ENCODE measurements around the gene SPINT1.

The SPINT1 gene

DNA sequence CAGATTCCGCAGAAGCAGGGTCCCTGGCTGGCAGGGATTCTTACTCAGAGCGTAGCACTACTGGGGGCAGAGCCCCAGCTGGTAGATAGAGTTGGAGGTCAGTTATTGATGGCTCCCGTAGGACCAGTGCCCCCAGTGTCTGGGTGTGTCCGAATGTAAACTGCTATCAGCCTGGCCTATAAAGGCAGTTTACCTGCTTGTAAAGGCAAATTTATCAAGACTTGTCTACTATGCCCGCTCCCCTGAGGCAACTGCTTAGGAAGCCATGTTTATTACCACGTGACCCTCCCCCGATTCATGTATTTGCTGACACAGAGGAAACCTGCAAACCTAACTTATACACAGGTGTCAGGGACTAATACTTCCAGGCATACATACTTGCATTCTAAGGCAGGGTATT is 14.7 kb upstream of the SPINT1 start:
- DNase-seq = no peak

DNA sequence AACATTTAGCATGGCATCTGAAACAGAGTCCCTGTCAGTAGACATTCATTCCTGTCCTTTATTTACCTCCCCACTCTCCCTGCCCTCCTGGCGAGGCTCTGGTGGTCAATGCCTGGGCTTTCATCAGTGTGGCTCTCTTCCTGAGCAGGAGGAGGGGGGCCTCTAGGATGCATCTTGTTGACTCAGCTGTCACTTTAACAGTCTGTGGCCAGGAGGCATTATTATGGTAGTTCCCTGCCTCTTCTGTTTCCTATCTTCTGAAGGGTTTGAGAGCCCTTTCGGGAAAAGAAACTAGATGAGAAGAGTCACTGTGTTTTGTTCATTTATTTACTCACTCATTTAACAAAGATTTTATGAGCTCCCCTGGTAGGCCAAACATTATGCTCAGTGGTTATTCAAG is 13.0 kb upstream of the SPINT1 start:
- DNase-seq = no peak

DNA sequence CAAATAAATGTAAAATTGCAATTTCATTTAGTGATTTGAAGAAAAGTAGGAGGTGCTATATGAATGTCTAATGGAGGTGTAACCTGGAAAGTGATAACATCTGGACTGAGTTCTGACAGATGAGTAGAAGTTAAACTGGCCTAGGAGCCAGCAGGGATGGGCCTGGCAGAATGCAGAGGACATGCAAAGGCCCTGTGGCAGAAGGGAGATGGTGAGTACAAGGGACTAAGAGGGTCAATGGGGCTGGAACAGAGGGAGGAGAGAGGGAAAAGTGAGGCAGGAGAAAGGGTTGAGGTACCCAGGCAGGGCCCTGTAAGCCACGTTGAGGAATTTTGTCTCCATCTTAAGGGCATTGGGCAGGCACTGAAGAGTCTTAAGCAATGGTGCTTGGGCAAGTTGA is 12.0 kb upstream of the SPINT1 start:
- no peak for DNase-seq

DNA sequence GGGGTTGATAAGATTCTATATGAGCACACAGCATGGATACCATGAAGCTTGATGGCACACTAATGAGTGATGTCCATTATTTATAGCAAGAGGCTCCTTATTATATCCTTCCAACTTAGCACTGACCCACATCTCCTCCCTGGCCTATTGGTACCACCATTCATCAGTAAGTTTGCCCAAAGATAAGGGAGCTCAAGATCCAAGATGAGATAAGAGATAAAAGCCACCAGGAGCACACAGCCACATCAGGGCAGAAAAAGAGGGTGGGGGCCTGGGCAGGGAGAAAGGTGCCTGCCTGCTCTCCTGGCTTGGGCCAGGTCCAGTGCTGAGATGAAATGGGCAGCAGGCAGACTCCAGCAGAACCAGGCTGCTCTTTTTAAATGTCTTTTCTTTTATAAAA is 10.9 kb upstream of the SPINT1 start:
- no peak for DNase-seq

DNA sequence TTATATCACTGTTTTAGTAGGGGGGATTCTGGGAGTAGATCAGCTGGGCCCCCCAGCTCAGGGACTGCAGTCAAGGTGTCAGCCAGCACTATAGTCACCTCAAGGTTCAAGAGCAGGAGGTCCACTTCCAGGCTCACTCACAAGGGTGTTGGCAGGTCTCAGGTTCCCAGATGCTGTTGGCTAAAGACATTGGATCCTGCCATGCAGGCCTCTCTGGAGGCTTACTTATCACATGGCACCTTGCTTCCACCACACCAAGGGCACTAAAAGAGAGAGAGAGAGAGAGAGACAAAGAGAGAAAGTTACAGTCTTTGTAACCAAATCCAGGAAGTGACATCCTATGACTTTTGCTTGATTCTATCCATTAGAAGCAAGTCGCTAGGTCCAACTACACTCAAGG is 7.8 kb upstream of the SPINT1 start:
- DNase-seq = no peak

DNA sequence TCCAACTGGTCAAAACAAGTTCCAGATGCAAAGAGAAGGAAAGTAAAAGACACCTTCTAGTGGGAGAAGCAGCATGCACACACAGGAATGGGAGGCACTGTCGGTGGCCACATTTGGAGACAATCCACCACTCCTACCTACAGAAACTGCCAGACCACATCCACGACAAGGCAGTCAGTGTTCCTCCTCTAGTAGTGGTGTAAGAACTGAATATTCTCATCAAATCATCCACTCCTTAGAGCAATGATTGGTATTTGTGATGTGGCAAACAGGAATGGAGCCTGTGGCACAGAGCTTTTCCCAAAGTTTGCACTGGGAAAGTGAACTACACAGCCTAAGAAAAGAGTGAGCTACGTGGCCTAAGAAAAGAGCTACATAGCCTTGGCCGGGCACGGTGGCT is 5.1 kb upstream of the SPINT1 start:
- DNase-seq = no peak

DNA sequence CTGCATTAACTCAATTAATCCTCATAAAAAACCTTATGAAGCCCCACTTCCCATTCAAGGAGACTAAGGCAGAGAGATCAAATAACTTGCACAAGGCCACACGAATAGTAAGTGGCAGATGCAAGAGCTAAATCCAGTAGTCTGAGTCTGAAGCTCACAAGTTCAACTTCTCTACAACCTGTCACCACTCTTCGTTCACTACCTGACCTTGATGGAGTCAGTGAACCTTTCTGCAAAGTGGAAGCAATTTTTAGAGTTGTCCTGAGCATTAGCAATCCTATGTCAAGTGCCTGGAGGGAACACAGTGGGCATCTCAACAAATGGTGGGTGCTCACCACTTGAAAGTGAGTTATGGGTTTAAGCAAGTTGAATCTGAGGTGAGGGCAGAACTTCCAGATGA is 2.1 kb upstream of the SPINT1 start:
- no peak for DNase-seq

DNA sequence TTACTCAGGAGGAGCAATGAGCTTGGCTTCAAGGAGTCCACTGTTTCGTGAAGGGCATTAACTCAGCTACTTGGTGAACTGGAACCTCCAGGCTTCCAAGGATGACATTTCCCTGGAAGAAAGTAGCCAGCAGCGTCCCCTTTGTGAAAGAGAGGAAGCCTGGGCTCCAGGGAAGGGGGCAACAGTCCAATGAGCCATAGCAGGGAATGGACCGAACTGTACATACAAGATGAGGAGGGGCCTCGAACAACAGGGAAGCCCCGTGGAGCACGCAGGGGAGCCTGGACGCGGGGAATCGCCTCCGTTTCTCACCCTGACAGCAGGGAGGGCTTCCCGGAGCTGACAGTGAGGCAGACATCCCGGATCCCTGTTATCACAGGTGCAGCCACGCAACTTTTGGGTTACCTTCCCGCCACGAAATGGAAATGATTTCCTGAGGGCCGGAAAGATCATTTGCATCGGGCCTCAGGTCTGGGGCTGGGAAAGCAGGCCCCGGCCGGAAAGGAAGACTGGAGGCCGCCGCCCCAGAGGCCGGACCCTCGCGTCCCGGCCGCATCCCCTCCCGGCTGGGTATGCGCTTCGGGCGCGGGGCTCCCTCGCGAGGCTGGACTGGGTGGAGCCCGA is 475 bp upstream of the SPINT1 start:
- DNase-seq = no peak

DNA sequence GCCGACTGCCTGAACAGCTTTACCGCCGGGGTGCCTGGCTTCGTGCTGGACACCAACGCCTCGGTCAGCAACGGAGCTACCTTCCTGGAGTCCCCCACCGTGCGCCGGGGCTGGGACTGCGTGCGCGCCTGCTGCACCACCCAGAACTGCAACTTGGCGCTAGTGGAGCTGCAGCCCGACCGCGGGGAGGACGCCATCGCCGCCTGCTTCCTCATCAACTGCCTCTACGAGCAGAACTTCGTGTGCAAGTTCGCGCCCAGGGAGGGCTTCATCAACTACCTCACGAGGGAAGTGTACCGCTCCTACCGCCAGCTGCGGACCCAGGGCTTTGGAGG is 815 bp downstream of the SPINT1 start:
- DNase-seq = peak; percentile 31 to 41

DNA sequence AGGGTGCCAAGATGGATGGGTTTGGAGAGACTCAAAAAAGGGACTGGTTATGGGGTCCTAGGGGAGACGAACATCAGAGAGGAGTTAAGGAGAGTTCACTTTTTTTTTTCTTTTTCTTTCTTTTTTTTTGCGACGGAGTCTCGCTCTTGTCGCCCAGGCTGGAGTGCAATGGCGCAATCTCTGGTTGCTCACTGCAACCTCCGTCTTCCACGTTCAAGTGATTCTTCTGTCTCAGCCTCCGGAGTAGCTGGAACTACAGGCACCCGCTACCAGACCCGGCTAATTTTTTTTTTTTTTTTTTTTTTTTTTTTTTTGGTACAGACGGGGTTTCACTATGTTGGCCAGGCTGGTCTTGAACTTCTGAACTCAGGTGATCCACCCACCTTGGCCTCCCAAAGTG is 1.2 kb downstream of the SPINT1 start:
- DNase-seq = peak in 1 of 2 donors; percentile 27

DNA sequence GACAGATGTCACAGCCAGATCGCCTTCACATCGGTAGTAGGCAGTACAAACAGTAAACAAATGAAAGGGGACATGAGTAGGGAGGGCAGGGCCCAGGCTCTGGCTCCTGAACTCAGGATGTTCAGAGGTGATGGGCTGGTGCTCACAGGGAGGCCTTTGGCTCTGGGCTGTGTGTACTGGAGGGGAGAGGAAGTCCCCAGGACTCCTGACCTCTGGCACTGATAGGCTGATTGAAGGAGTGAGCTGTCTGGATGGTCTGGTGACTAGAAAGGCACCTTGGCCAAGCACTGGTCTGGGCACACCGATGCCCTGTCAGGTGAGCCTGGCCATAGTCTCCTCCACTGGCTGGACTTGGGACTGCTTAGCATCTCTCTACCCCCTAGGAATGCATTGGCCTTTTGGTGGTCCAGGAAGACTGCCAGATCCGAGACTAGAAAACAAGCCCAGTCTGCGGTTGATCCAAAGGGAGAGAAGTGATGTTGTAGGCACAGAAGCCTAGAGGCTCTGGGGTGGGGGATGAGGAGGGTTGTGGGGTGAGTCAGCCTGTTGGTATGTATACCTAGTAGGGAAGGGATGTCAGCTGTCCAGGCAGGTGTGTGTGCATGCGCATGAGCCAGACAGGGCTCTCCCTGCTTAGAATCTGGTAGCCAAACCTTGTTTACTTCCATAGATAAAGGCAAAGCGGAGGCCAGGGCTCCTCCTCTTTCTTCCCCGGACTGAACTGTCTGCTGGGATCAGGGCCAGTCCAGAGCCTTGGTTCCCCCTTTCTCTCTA is 1.9 kb downstream of the SPINT1 start:
- DNase-seq = peak in 1 of 2 donors; percentile 25

DNA sequence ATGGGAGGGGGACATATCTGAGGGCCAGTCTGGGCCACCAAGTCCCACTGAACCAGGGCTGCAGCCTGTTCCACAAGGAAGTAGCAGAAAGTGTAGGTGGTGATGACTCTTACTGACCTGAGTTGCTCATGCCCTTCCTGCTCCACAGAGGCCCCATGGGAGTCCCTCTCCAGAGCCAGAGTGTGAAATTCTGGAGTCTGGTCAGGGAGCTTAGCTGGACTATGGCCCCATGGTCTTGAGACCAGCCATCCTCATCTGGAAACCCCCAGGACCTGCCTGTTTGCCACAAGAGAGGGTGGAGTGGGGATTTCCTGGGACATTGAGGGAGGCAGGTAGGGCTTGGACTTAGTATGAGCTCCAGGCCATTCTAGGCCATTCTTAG is 3.0 kb downstream of the SPINT1 start:
- peak; percentile 56 to 97 for DNase-seq

DNA sequence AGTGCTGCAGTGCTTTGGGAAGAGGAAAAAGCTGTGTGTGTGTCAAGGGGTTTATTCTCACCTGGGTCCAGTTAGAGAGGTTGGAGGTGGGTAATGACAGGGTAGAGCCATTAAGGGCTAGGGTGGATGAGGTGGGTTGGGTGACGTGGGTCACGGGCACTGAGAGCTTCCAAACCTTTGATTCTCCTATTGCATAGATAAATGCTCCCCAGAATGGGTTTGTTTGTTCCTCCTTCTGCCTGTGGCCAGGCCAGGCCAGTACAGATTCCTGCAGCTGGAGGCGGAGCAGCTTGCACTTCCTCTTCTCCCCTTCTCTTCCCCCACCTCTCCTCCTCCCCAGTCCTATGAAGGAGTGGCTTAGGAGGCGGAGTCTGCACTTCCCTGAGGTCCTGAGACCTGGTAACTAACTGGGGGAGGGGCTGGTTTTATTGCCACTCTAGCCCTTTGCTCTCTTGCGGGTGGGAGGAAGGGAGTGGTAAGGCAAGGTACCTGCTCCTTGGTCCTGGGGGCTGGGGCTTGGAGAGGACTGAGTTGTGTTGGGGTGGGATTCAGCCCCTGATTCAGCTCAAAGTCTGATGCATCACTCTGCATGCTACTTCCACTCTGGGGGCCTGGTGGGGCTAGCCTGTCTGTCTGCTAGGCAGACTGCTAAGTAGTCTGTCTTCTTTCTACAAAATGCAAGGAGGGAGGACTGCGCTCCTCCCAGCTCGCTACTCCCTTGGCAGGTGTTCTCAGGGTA is 3.5 kb downstream of the SPINT1 start:
- peak; percentile 87 to 91 for DNase-seq

DNA sequence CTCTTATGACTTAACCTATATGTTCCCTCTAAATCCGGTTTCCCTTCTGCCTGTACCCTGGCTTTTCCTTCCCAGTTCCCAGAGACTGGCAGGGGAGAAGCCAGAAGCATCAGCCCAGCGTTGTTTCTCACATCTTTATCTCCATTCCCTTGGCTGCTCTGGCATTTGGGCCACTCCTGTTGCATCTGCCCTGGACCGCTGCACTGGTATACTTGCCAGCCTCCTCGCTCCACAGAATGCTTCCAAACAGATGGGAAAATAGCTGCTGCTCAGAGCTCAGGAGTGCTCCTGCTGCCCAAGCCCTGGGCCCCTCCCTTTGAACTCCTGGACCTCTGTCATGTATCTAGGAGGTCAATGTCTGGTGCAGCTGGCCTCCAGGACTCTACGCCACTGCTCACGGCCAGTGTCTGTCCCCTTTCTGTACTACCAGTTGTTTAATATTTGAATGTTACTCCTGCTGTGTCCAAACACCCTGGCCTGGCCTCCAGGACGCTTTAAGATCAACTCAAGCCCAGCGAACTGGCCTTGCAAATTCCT is 6.8 kb downstream of the SPINT1 start:
- no peak for DNase-seq

DNA sequence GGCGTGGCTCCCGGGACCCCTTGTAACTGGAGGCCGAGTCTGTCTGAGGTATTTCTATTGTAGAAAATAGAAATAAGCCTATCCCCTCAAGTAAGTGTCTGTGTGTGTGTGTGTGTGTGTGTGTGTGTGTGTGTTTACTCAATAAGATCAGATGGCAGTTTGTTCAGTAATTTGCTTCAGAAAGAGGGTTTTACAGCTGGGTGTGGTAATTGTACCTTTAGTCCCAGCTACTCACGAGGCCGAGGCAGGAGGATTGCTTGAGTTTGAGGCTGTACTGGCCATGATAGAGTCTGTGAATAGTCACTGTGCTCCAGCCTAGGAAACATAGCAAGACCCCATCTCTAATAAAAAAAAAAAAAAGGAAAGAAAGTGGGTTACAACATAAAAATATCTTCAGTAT is 8.7 kb downstream of the SPINT1 start:
- no peak for DNase-seq

DNA sequence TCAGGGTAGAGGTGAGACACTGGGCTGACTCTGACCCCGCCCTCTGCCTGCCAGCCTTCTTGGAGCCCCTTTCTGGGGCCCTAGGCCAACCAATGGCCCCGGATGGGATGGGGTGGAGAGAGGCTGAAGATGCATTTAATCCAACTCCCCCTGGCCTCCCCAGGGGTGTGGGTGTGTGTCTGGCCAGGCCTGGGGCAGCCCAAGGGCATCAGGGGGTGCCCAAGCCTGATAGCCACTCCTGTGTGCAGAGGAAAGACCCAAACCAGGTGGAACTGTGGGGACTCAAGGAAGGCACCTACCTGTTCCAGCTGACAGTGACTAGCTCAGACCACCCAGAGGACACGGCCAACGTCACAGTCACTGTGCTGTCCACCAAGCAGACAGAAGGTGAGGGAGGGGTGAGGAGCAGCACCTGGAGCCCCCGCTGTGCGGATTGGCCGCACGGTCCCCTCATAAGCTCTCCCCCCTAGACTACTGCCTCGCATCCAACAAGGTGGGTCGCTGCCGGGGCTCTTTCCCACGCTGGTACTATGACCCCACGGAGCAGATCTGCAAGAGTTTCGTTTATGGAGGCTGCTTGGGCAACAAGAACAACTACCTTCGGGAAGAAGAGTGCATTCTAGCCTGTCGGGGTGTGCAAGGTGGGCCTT is 9.5 kb downstream of the SPINT1 start:
- no peak for DNase-seq

DNA sequence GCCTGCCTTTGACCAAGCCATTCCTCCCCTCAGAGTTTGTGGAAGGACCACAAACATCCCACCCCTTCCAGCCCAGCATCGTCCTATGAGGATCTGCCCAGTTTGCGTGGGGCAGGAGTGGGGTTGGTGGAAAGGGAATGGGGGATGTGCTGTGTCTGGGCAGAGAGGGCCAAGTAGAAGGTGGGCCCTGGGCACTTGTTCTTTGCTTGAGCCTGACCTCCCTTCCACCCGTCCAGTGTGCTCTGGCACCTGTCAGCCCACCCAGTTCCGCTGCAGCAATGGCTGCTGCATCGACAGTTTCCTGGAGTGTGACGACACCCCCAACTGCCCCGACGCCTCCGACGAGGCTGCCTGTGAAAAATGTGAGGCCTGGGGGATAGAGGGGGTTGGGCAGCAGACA is 10.3 kb downstream of the SPINT1 start:
- no peak for DNase-seq

DNA sequence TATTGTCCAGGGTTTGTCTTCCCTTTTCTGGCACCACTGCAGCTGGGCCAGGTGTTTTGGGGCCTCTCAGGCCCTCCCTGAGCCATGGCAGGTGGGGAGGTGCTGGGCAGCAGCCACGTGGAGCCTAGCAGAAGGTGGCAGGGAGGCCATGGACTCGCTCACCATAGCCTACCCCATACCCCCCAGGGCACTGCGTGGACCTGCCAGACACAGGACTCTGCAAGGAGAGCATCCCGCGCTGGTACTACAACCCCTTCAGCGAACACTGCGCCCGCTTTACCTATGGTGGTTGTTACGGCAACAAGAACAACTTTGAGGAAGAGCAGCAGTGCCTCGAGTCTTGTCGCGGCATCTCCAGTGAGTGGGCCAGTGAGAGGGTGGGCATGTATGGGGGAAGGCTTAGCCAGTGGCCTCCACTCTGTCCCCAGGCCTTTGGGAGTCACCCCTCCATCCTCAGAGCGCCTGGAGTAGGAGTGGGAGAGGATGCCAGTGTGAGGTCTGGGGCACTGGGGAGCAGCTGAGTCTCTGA is 11.9 kb downstream of the SPINT1 start:
- DNase-seq = no peak

DNA sequence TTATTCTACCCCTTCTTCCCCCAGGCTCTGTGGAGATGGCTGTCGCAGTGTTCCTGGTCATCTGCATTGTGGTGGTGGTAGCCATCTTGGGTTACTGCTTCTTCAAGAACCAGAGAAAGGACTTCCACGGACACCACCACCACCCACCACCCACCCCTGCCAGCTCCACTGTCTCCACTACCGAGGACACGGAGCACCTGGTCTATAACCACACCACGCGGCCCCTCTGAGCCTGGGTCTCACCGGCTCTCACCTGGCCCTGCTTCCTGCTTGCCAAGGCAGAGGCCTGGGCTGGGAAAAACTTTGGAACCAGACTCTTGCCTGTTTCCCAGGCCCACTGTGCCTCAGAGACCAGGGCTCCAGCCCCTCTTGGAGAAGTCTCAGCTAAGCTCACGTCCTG is 12.9 kb downstream of the SPINT1 start:
- DNase-seq = no peak

DNA sequence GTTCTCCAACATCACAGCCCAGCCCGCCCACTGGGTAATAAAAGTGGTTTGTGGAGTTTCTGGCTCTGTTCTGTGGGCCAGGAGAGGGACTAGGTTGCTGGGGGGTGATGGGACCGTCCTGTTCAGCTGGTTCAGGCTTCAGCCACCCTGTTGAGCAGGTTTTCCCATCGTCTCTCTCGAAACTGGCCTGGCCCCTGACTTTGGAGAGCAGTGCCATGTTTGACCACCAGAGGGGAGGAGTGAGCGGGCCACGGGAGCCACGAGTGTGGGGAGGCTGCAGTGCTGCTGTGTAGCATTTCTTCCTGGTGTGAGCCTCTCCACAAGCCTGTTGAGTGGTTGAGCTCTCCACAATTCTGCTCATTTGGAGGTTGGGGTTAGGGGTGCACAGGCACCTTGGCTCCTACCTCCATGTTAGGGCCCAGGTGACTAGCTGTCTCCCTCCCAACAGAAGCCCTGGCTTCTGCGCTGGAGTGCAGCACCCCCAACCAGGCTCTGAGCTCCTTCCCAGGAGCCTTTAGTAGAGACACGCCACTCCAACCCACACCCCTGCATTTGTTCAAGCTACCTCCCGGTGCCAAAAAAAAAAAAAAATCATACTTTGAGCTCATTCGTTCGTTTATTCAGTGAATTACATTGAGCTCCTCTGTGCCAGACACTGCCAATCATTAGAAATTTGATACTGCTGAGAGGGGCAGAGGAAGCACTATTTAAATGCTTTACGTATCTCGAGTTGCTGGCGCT is 13.9 kb downstream of the SPINT1 start:
- peak; percentile 51 to 92 for DNase-seq

DNA sequence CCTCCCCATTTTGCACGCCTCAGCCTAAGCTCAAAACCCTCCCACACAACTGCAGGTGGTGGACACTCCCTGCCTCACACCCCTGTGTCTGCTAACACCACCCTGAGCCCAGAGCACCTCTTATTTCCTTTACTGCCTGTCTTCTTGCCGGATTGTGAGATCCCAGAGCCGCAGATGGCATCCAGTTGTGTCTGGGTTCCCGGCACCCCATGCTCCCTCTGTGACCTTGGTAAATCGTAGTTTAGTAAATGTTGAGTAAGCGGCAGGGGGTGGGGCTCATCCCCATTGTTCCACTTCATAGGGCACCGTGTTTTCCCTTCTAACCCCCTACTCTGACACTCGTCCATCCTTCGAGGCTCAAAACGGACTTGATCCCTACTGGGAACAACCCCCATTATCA is 14.9 kb downstream of the SPINT1 start:
- DNase-seq = no peak

DNA sequence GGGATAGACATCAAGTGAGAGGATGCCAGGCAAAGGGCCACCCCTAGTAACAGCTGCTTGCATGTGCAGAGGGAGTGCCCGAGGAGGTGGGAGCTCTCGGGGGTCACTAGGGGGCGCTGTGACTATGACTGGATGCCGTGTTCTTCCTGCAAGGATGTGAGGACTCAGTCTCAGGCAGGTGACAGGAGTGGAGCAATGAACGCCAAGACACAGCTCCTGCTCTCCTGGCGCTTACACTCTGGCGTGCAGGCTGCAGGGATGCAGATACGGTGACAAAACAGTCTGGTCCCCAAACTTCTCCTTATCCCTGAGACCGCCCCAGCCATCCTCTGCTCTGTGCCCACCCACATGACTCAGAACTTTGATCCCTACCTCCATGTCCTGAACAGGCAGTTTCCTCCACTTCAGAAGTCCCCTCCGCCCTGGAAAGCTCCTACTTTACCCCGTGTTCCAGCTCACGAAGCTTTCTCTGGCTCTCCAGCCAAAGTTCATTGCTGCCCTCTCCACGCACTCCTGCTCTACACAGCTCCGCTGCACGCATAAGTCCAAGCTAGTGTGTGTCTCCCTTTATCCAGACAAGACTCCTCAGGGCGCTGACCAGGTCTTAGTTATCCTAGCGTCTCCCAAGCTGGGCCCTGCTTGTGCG is 15.5 kb downstream of the SPINT1 start:
- peak; percentile 56 to 76 for DNase-seq
